Muscle layer of duodenum (tissue), 2 donors: ENCODE measurements around the gene C5orf15.

ENCODE experiments used
- H3K27ac ChIP-seq: one replicate; pipeline ENCODE4 v1.7.0; 2013; ENCODE audit warnings: mild to moderate bottlenecking, low read length
- H3K27me3 ChIP-seq: one replicate; pipeline ENCODE4 v1.7.0; 2013; ENCODE audit warnings: low read depth, mild to moderate bottlenecking, control low read depth, low read length
- H3K36me3 ChIP-seq, 2 donors: one replicate each; pipeline ENCODE4 v1.7.0; 2013; ENCODE audit warnings: low read length in 2 of 2, control low read depth in 1 of 2, mild to moderate bottlenecking in 1 of 2; ENCODE audit not compliant: insufficient read depth in 2 of 2, control insufficient read depth in 1 of 2
- H3K4me1 ChIP-seq, 2 donors: one replicate each; pipeline ENCODE4 v1.7.0; 2013; ENCODE audit warnings: low read length in 2 of 2, mild to moderate bottlenecking in 2 of 2, control low read depth in 1 of 2, moderate library complexity in 1 of 2; ENCODE audit not compliant: insufficient read depth in 2 of 2, control insufficient read depth in 1 of 2
- H3K4me3 ChIP-seq, 2 donors: one replicate each; pipeline ENCODE4 v1.7.0; 2013; ENCODE audit warnings: low read length in 2 of 2, low read depth in 1 of 2, mild to moderate bottlenecking in 1 of 2
- H3K9me3 ChIP-seq, 2 donors: one replicate each; pipeline ENCODE4 v1.7.0; 2013; ENCODE audit warnings: low read length in 2 of 2, control low read depth in 1 of 2, mild to moderate bottlenecking in 1 of 2; ENCODE audit not compliant: control insufficient read depth in 1 of 2
- donor health status: healthy.

C5orf15 gene

GRCh38 chr5:133934311-133934710 lies 34.1 kb downstream of the C5orf15 start:
- H3K4me1 ChIP-seq = peaks cover 0 to 9% of the 10 kb centered on the region in 2 donors
- no peak overlapping the region for H3K27ac ChIP-seq
- no peak overlapping the region for H3K4me3 ChIP-seq
- H3K36me3 ChIP-seq = no peaks in the 10 kb centered on the region
- H3K9me3 ChIP-seq = no peaks in the 10 kb centered on the region
- H3K27me3 ChIP-seq = no peaks in the 10 kb centered on the region

GRCh38 chr5:133933670-133934295 lies 34.6 kb downstream of the C5orf15 start:
- Histone ChIP-seq H3K9me3 (no peaks in the 10 kb centered on the region), H3K36me3 (no peaks in the 10 kb centered on the region), H3K27ac (no peak overlapping the region), H3K27me3 (no peaks in the 10 kb centered on the region), H3K4me3 (no peak overlapping the region), H3K4me1 (peaks cover 0 to 9% of the 10 kb centered on the region in 2 donors)

GRCh38 chr5:133933169-133933509 lies 35.3 kb downstream of the C5orf15 start:
- H3K4me3 ChIP-seq = no peak overlapping the region
- peaks cover 0 to 9% of the 10 kb centered on the region in 2 donors for H3K4me1 ChIP-seq
- no peak overlapping the region for H3K27ac ChIP-seq
- no peaks in the 10 kb centered on the region for H3K9me3 ChIP-seq
- H3K27me3 ChIP-seq = no peaks in the 10 kb centered on the region
- H3K36me3 ChIP-seq = no peaks in the 10 kb centered on the region

- Histone ChIP-seq H3K27me3 (no peaks in the 10 kb centered on the region), H3K9me3 (no peaks in the 10 kb centered on the region), H3K4me3 (no peak overlapping the region), H3K27ac (no peak overlapping the region), H3K4me1 (peaks cover 0 to 9% of the 10 kb centered on the region in 2 donors), H3K36me3 (no peaks in the 10 kb centered on the region)
These were observed 35.8 kb downstream of the C5orf15 start for GRCh38 chr5:133932441-133933168.

GRCh38 chr5:133931546-133931945 lies 36.9 kb downstream of the C5orf15 start:
- H3K27ac ChIP-seq = no peak overlapping the region
- H3K9me3 ChIP-seq = no peaks in the 10 kb centered on the region
- H3K27me3 ChIP-seq = no peaks in the 10 kb centered on the region
- H3K4me1 ChIP-seq = peaks cover 0 to 9% of the 10 kb centered on the region in 2 donors
- no peak overlapping the region for H3K4me3 ChIP-seq
- no peaks in the 10 kb centered on the region for H3K36me3 ChIP-seq

- H3K4me1 ChIP-seq = peaks cover 0 to 9% of the 10 kb centered on the region in 2 donors
- no peak overlapping the region for H3K27ac ChIP-seq
- H3K9me3 ChIP-seq = no peaks in the 10 kb centered on the region
- H3K27me3 ChIP-seq = no peaks in the 10 kb centered on the region
- H3K4me3 ChIP-seq = peak overlapping the region in 1 of 2 donors; percentile 13
- H3K36me3 ChIP-seq = no peaks in the 10 kb centered on the region
These were observed 37.7 kb downstream of the C5orf15 start for GRCh38 chr5:133930813-133931090.

GRCh38 chr5:133930061-133930812 lies 38.2 kb downstream of the C5orf15 start:
- Histone ChIP-seq H3K4me3 (peak overlapping the region in 1 of 2 donors; percentile 13), H3K27ac (no peak overlapping the region), H3K36me3 (no peaks in the 10 kb centered on the region), H3K27me3 (no peaks in the 10 kb centered on the region), H3K9me3 (no peaks in the 10 kb centered on the region), H3K4me1 (peaks cover 0 to 9% of the 10 kb centered on the region in 2 donors)

- H3K36me3 ChIP-seq = no peaks in the 10 kb centered on the region
- H3K27me3 ChIP-seq = no peaks in the 10 kb centered on the region
- no peak overlapping the region for H3K4me3 ChIP-seq
- H3K4me1 ChIP-seq = peaks cover 0 to 9% of the 10 kb centered on the region in 2 donors
- H3K9me3 ChIP-seq = no peaks in the 10 kb centered on the region
- no peak overlapping the region for H3K27ac ChIP-seq
These were observed 39.6 kb downstream of the C5orf15 start for GRCh38 chr5:133928587-133929393.

GRCh38 chr5:133927300-133928180 lies 40.9 kb downstream of the C5orf15 start:
- Histone ChIP-seq H3K9me3 (no peaks in the 10 kb centered on the region), H3K4me3 (no peak overlapping the region), H3K27me3 (no peaks in the 10 kb centered on the region), H3K4me1 (no peaks in the 10 kb centered on the region), H3K27ac (no peak overlapping the region), H3K36me3 (no peaks in the 10 kb centered on the region)

GRCh38 chr5:133926489-133927299 lies 41.7 kb downstream of the C5orf15 start:
- Histone ChIP-seq H3K4me3 (no peak overlapping the region), H3K27me3 (no peaks in the 10 kb centered on the region), H3K4me1 (no peaks in the 10 kb centered on the region), H3K27ac (no peak overlapping the region), H3K9me3 (no peaks in the 10 kb centered on the region), H3K36me3 (no peaks in the 10 kb centered on the region)
